HL-60/S4 (cell line): ENCODE measurements around the gene OR2T5.
"Not testable (repeated sequence)": the region's sequence is repeated elsewhere in the genome, so short reads cannot be mapped to it uniquely, and the experiment has no call there.

Source experiments
- in situ Hi-C: fragments of 300-500 bp; cut with MboI; formaldehyde crosslinking; loops from 2 replicates; pipeline ENCODE4 v1.14.3; 2022; ENCODE audit warnings: low sequenced_read_pairs

OR2T5 gene

GRCh38 chr1:248500305-248501035 lies 12.1 kb downstream of the OR2T5 start:
- in situ Hi-C loops, result not testable (repeated sequence)

GRCh38 chr1:248507773-248508172 lies 19.4 kb downstream of the OR2T5 start, which contains the start of gene OR2G6:
Gene OR2G6, plus strand, starts transcription at chr1:248508073. Its CDS starts 13,574 bp downstream, at chr1:248521647.
- in situ Hi-C loops, result not testable (repeated sequence)

DNA sequence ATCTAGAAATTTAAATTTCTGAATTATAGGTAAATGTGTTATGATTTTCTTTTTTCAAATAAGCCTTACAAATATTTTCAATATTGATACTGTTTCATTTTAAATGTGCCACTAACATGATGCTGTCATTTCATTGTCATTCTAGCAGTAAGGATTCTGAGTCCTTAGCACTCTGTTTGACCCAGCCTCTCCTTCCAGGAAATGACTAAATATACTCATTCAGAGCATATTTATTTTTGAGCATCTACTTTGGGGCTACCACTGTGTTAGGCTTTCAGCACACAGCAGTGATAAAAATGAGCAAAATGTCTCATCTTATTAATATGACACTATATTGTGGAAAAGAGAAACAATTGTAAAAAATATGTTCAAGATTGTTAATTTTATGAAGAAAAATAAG lies 21.8 kb downstream of the OR2T5 start:
- in situ Hi-C loops, result not testable (repeated sequence)

DNA sequence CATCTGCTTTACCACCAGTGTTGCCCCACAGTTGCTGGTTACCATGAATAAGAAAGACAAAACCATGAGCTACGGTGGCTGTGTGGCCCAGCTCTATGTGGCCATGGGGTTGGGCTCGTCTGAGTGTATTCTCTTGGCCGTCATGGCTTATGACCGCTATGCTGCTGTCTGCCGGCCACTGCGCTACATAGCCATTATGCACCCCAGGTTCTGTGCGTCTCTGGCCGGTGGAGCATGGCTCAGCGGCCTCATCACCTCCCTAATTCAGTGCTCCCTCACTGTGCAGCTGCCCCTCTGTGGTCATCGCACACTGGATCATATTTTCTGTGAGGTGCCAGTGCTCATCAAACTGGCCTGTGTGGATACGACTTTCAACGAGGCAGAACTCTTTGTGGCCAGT lies 33.5 kb downstream of the OR2T5 start:
- in situ Hi-C loops, result no loop called here

- in situ Hi-C loops, result not testable (repeated sequence)
These were observed 49.1 kb downstream of the OR2T5 start for GRCh38 chr1:248537449-248537848.
